ENCODE measurements around the gene CNOT3.
"Not testable (repeated sequence)": the region's sequence is repeated elsewhere in the genome, so short reads cannot be mapped to it uniquely, and the experiment has no call there.

CNOT3 gene

GRCh38 chr19:54194463-54194862, 56.9 kb downstream of the CNOT3 start:
- not testable (repeated sequence) for DNase-seq

DNA sequence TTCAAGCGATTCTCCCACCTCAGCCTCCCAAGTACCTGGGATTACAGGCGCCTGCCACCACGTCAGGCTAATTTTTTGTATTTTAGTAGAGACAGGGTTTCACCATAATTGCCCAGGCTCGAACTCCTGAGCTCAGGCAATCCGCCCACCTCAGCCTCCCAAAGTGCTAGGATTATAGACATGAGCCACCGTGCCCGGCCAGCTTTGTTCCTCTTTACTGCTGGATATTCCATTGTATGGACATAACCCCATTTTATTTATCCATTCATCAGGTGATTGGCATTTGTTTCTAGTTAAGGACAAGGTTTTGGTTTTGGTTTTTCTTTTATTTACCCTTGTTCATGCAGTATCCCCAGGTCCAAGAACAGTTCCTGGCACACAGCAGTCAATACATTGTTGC, 59.0 kb downstream of the CNOT3 start:
- no peak for DNase-seq

- DNase-seq, result no peak
These were observed 59.6 kb downstream of the CNOT3 start for GRCh38 chr19:54197121-54197520.

DNA sequence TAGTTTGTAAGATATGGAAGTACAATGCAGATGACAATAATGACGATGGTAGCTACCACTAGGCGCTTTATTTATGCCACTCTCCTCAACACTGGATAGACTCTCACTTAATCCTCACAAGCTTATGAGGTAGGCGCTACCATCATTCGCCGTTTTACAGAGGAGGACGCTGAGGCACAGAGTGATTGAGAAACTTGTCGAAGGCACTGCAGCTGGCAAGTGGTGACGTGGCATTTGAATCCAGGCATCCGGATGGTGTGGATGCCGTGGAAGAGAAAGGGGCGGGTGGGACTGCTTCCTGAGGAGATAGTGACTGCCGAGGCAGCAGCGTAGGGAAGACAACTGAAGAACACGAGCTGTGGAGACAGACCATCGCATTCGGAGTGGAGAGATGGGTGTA, 61.8 kb downstream of the CNOT3 start:
- no peak for DNase-seq

DNA sequence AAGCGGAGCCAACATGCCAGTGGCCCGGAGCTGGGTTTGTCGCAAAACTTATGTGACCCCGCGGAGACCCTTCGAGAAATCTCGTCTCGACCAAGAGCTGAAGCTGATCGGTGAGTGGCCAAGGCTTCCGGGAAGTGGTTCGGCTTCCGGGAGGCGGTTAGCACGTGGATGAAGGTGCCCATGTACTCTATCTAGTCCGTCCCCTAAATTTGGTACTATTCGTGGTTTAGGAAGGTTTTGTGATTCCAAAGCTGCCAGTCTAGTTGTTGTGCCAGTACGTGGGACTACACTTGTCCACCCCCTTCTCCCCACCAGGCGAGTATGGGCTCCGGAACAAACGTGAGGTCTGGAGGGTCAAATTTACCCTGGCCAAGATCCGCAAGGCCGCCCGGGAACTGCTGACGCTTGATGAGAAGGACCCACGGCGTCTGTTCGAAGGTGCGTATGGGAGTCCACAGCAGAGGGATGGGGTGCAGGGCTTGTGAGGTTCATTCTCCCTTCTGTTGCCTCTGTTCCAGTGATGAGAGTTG, 63.7 kb downstream of the CNOT3 start:
- no peak for DNase-seq

DNA sequence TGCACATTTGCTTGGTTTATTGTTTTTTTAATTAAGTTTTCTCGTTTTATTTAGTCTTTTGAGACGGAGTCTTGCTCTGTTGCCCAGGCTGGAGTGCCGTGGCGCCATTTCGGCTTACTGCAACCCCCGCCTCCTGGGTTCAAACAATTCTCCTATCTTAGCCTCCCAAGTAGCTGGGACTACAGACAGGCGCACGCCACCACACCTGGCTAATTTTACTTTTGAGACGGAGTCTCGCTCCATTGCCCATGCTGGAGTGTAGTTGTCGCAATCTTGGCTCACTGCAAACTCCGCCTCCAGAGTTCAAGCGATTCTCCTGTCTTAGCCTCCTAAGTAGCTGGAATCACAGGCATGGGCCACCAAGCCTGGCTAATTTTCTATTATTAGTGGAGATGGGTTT, 64.4 kb downstream of the CNOT3 start:
- DNase-seq, result no peak

DNA sequence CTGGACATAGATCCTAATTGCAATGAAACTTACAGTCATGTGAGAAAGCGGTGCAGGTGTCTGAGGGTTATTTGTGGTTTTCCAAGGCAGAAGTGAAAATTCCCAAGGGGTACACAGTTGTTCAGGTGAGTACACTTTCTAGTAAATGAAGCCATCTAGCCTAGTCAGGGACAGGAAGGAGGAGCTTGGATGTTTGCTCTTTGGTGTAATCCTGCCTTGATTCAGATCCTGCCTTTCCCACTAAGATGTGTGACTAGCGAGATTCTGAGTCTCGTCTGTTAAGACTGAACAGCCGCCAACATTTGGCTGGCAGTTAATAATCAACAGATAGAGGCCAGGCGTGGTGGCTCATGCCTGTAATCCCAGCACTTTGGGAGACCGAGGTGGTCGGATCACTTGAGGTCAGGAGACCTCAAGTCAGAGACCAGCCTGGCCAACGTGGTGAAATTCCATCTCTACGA, 65.6 kb downstream of the CNOT3 start:
- no peak for DNase-seq

GRCh38 chr19:54204767-54205468, 67.4 kb downstream of the CNOT3 start:
- DNase-seq, result no peak

Measured in fibroblast of skin of back (primary cell).